LNCAP (cell line): ENCODE results near the gene NAA11.

ENCODE experiments used
- TF ChIP-seq, protein P1 (sequence below): fragments of 450-650 bp; IDR thresholded peaks from 2 replicates; pipeline ENCODE4 v1.5.1; 2017; ENCODE audit warnings: mild to moderate bottlenecking

NAA11 gene

DNA sequence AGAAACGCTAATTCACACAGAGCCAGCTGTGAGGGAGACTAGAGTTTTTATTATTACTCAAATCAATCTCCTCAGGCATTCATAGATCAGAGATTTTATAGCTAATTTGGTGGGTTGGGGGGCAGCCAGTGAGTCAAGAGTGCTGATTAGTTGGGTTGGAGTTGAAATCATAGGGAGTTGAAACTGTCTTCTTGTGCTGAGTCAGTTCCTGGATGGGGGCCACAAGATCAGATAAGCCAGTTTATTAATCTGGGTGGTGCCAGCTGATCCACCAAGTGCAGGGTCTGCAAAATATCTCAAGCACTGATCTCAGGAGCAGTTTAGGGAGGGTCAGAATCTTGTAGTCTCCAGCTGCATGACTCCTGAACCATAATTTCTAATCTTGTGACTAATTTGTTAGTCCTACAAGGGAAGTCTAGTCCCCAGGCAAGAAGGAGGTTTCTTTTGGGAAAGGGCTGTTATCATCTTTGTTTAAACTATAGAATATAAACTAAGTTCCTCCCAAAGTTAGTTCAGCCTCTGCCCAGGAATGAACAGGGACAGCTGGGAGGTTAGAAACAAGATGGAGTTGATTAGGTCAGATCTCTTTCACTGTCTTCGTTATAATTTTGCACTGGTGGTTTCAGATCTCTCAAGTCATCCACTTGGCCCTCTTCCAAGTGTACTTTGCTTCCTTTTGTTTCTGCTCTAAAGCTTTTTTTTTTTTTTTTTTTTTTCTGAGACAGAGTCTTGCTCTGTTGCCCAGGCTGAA lies 5.4 kb upstream of the NAA11 start:
- TF ChIP-seq, protein P1, sequence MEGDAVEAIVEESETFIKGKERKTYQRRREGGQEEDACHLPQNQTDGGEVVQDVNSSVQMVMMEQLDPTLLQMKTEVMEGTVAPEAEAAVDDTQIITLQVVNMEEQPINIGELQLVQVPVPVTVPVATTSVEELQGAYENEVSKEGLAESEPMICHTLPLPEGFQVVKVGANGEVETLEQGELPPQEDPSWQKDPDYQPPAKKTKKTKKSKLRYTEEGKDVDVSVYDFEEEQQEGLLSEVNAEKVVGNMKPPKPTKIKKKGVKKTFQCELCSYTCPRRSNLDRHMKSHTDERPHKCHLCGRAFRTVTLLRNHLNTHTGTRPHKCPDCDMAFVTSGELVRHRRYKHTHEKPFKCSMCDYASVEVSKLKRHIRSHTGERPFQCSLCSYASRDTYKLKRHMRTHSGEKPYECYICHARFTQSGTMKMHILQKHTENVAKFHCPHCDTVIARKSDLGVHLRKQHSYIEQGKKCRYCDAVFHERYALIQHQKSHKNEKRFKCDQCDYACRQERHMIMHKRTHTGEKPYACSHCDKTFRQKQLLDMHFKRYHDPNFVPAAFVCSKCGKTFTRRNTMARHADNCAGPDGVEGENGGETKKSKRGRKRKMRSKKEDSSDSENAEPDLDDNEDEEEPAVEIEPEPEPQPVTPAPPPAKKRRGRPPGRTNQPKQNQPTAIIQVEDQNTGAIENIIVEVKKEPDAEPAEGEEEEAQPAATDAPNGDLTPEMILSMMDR: no peak

DNA sequence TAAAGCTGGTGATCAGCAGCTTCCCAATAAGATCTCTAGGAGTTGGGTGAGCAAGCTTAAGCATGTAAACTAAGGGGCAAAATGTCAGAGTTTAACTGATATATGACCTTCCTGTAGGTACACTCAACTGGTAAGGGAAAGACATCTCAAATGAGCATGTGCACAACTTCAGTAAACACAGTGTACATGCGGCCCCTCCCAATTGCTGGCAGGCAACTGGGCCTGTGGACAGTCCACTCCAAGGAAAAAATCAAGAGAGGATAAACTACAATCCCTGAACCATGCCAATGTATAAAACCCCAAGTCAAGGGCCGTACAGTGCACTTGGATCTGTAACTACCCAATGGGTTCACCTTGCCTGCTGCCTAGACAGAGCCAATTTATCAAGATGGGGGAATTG lies 4.9 kb upstream of the NAA11 start:
- TF ChIP-seq, protein P1: no peak

- TF ChIP-seq, protein P1: no peak
Measured at GRCh38 chr4:79325436-79325835, 425 bp downstream of the NAA11 start.

GRCh38 chr4:79319975-79320374 lies 5.9 kb downstream of the NAA11 start:
- TF ChIP-seq, protein P1: no peak

GRCh38 chr4:79317711-79318110 lies 8.2 kb downstream of the NAA11 start:
- TF ChIP-seq, protein P1: no peak

GRCh38 chr4:79315891-79316290 lies 10.0 kb downstream of the NAA11 start:
- TF ChIP-seq, protein P1: no peak

- TF ChIP-seq, protein P1: no peak
Measured at GRCh38 chr4:79311279-79311678, 14.6 kb downstream of the NAA11 start.

- TF ChIP-seq, protein P1: no peak
Measured at GRCh38 chr4:79308971-79309370, 16.9 kb downstream of the NAA11 start.
